ENCODE results near the gene MAGI3. TPM values are rescaled to one million over a fixed set of nuclear protein-coding genes. Genes with fewer than 3 reads are reported as not detected.

MAGI3 gene
- total RNA-seq, 3 donors from 2014 or later (not counting 1 experiment from before 2014, with no cell fraction given): 0.61 to 1.6 (median 0.66) TPM

- Histone ChIP-seq H3K4me3 (ENCODE audit: low read length) (no peak overlapping the region), H3K27me3 (ENCODE audit: control insufficient read depth, insufficient read depth, low read length) (no peaks in the 10 kb centered on the region), H3K27ac (ENCODE audit: low read length) (no peak overlapping the region), H3K9me3 (ENCODE audit: control insufficient read depth, insufficient read depth, low read length) (no peaks in the 10 kb centered on the region), H3K36me3 (ENCODE audit: control insufficient read depth, insufficient read depth, low read length) (no peaks in the 10 kb centered on the region), H3K4me1 (ENCODE audit: control insufficient read depth, insufficient read depth, low read length) (no peaks in the 10 kb centered on the region)
- Mint-ChIP-seq H3K4me1 (peaks cover 0 to 5% of the 10 kb centered on the region in 2 donors), H3K4me3 (no peak overlapping the region), H3K9me3 (peaks cover under 1 to 2% of the 10 kb centered on the region in 2 donors), H3K27ac (no peak overlapping the region), H3K27me3 (ENCODE audit: low read depth in 2 of 2) (peaks cover 3 to 4% of the 10 kb centered on the region in 2 donors), H3K36me3 (peaks cover 5% of the 10 kb centered on the region)
- TF ChIP-seq, protein P1, sequence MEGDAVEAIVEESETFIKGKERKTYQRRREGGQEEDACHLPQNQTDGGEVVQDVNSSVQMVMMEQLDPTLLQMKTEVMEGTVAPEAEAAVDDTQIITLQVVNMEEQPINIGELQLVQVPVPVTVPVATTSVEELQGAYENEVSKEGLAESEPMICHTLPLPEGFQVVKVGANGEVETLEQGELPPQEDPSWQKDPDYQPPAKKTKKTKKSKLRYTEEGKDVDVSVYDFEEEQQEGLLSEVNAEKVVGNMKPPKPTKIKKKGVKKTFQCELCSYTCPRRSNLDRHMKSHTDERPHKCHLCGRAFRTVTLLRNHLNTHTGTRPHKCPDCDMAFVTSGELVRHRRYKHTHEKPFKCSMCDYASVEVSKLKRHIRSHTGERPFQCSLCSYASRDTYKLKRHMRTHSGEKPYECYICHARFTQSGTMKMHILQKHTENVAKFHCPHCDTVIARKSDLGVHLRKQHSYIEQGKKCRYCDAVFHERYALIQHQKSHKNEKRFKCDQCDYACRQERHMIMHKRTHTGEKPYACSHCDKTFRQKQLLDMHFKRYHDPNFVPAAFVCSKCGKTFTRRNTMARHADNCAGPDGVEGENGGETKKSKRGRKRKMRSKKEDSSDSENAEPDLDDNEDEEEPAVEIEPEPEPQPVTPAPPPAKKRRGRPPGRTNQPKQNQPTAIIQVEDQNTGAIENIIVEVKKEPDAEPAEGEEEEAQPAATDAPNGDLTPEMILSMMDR (IDR thresholded peaks at IDR 0.05): no peak
- ATAC-seq (no peak), DNase-seq (no peak)
- intact Hi-C loops (cut with micrococcal nuclease): no loop called here
Observed at GRCh38 chr1:113605146-113605545, 214.8 kb downstream of the MAGI3 start.

DNA sequence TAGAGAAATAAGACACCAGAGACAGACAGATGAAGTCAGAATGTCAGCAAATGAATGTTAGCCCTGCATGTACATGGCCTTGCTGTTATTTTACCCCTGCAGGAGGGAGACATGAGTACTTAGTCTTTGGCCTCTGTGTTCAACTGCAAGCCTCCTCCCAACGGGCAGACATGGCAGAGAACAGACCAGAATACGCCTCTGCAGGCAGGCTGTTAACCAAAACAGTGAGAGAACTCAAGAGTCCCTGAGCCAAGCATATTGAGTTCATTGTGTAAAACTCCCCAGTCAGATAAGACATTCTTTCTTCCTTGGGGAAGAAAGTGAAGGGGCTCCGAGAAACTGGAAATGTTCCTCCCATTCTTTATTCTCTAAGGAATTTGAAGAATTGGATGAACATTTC lies 218.1 kb downstream of the MAGI3 start:
- no peak overlapping the region for H3K27ac ChIP-seq (ENCODE audit: low read length)
- no peak overlapping the region for H3K4me3 ChIP-seq (ENCODE audit: low read length)
- H3K27ac Mint-ChIP-seq: no peak overlapping the region
- intact Hi-C loops (cut with micrococcal nuclease): no loop called here
- 82% methylated on average over 3 of the region's 3 CpGs for WGBS (ENCODE audit: insufficient coverage)
- H3K9me3 ChIP-seq (ENCODE audit: control insufficient read depth, insufficient read depth, low read length): no peaks in the 10 kb centered on the region
- H3K4me3 Mint-ChIP-seq: no peak overlapping the region
- TF ChIP-seq, protein P1 (IDR thresholded peaks at IDR 0.05): no peak
- no peaks in the 10 kb centered on the region for H3K27me3 ChIP-seq (ENCODE audit: control insufficient read depth, insufficient read depth, low read length)
- no peak for ATAC-seq
- no peaks in the 10 kb centered on the region for H3K36me3 ChIP-seq (ENCODE audit: control insufficient read depth, insufficient read depth, low read length)
- DNase-seq: no peak
- H3K27me3 Mint-ChIP-seq (ENCODE audit: low read depth in 2 of 2): peaks cover 8 to 10% of the 10 kb centered on the region in 2 donors
- no peaks in the 10 kb centered on the region for H3K4me1 Mint-ChIP-seq
- peaks cover 2% of the 10 kb centered on the region for H3K36me3 Mint-ChIP-seq
- H3K4me1 ChIP-seq (ENCODE audit: control insufficient read depth, insufficient read depth, low read length): no peaks in the 10 kb centered on the region
- H3K9me3 Mint-ChIP-seq: peaks cover 0 to 2% of the 10 kb centered on the region in 2 donors

GRCh38 chr1:113610372-113610771 lies 220.1 kb downstream of the MAGI3 start:
- H3K27ac Mint-ChIP-seq: no peak overlapping the region
- 85% methylated on average over 5 of the region's 5 CpGs for WGBS (ENCODE audit: insufficient coverage)
- no peaks in the 10 kb centered on the region for H3K36me3 Mint-ChIP-seq
- peaks cover 8 to 13% of the 10 kb centered on the region in 2 donors for H3K27me3 Mint-ChIP-seq (ENCODE audit: low read depth in 2 of 2)
- Histone ChIP-seq H3K27me3 (ENCODE audit: control insufficient read depth, insufficient read depth, low read length) (no peaks in the 10 kb centered on the region), H3K4me3 (ENCODE audit: low read length) (no peak overlapping the region), H3K4me1 (ENCODE audit: control insufficient read depth, insufficient read depth, low read length) (no peaks in the 10 kb centered on the region), H3K27ac (ENCODE audit: low read length) (no peak overlapping the region), H3K36me3 (ENCODE audit: control insufficient read depth, insufficient read depth, low read length) (no peaks in the 10 kb centered on the region), H3K9me3 (ENCODE audit: control insufficient read depth, insufficient read depth, low read length) (no peaks in the 10 kb centered on the region)
- TF ChIP-seq, protein P1 (IDR thresholded peaks at IDR 0.05): no peak
- H3K9me3 Mint-ChIP-seq: peaks cover 0 to 2% of the 10 kb centered on the region in 2 donors
- ATAC-seq (no peak), DNase-seq (no peak)
- intact Hi-C loops (cut with micrococcal nuclease): no loop called here
- H3K4me1 Mint-ChIP-seq: no peaks in the 10 kb centered on the region
- H3K4me3 Mint-ChIP-seq: no peak overlapping the region

DNA sequence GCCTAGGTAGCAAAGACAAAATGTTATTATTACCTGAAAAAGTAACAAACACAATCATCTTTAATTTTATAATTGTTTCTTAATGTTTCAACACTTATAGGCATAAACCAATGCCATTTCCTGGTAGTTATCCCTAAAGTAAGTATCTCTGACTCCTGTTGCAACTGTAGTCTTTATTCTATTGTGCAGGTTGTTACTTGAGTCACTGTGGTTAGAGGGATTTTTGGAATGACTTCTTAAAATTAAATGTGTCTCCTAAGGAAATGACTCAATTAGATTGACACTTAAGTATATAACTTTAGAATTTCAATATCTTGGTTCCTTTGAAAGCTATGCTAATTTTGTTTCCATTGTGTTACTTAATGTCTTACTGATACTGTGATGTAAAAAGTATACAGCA lies 225.1 kb downstream of the MAGI3 start:
- H3K27ac ChIP-seq (ENCODE audit: low read length): no peak overlapping the region
- no peaks in the 10 kb centered on the region for H3K36me3 ChIP-seq (ENCODE audit: control insufficient read depth, insufficient read depth, low read length)
- DNase-seq: no peak
- TF ChIP-seq, protein P1 (IDR thresholded peaks at IDR 0.05): no peak
- no peaks in the 10 kb centered on the region for H3K4me1 Mint-ChIP-seq
- no peak for ATAC-seq
- no peaks in the 10 kb centered on the region for H3K9me3 Mint-ChIP-seq
- no peak overlapping the region for H3K27ac Mint-ChIP-seq
- H3K36me3 Mint-ChIP-seq: no peaks in the 10 kb centered on the region
- intact Hi-C loops (cut with micrococcal nuclease): no loop called here
- no peaks in the 10 kb centered on the region for H3K27me3 ChIP-seq (ENCODE audit: control insufficient read depth, insufficient read depth, low read length)
- no peaks in the 10 kb centered on the region for H3K9me3 ChIP-seq (ENCODE audit: control insufficient read depth, insufficient read depth, low read length)
- no peaks in the 10 kb centered on the region for H3K4me1 ChIP-seq (ENCODE audit: control insufficient read depth, insufficient read depth, low read length)
- no peak overlapping the region for H3K4me3 Mint-ChIP-seq
- no peak overlapping the region for H3K4me3 ChIP-seq (ENCODE audit: low read length)
- peaks cover 2 to 9% of the 10 kb centered on the region in 2 donors for H3K27me3 Mint-ChIP-seq (ENCODE audit: low read depth in 2 of 2)

Measured in natural killer cell (primary cell).